Ishikawa (cell line): ENCODE data around the gene MAP3K5.

Experiments
- CEBPB ChIP-seq: IDR thresholded peaks from 2 replicates; pipeline ENCODE4 v1.6.1; 2012
- CREB1 ChIP-seq: IDR thresholded peaks from 2 replicates; pipeline ENCODE4 v1.6.1; 2012; ENCODE audit warnings: low read depth
- EGR1 ChIP-seq: IDR thresholded peaks from 2 replicates; pipeline ENCODE4 v1.6.1; 2012
- EP300 ChIP-seq: IDR thresholded peaks from 2 replicates; pipeline ENCODE4 v1.6.1; 2012; ENCODE audit warnings: borderline replicate concordance
- FOXM1 ChIP-seq: IDR thresholded peaks from 2 replicates; pipeline ENCODE4 v1.6.1; 2012; ENCODE audit warnings: low read depth, borderline replicate concordance
- MAX ChIP-seq: IDR thresholded peaks from 2 replicates; pipeline ENCODE4 v1.6.1; 2012
- NFIC ChIP-seq: IDR thresholded peaks from 2 replicates; pipeline ENCODE4 v1.6.1; 2012
- RAD21 ChIP-seq: IDR thresholded peaks from 2 replicates; pipeline ENCODE4 v1.6.1; 2012; ENCODE audit warnings: low read depth
- TAF1 ChIP-seq: IDR thresholded peaks from 2 replicates; pipeline ENCODE4 v1.6.1; 2012; ENCODE audit warnings: low read depth, mild to moderate bottlenecking
- TCF12 ChIP-seq: IDR thresholded peaks from 2 replicates; pipeline ENCODE4 v1.6.1; 2012; ENCODE audit warnings: low read depth
- ZBTB7A ChIP-seq: IDR thresholded peaks from 2 replicates; pipeline ENCODE4 v1.6.1; 2012; ENCODE audit warnings: low read depth
- TF ChIP-seq, protein P1 (sequence below): IDR thresholded peaks from 2 replicates; pipeline ENCODE4 v1.6.1; 2012; ENCODE audit warnings: low read depth, mild to moderate bottlenecking

DNA sequence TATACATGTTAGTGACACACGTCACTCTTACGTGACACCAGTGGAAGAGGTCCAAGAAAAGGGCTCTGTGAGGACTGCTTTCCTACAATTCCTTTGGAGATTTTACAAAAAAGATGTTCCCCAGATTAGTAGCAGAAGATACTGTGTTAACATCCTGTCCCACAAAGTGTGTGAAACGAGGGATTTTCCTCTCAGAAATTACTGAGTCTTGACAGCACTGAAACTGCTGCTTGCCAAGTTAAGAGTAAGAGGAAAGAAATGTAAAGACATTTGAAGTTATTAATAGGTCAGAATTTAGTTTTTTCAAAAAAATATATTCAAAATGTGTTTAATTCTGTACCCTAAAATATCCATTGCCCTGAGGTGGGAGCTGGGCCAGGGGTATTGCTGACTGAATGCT, 183.3 kb downstream of the MAP3K5 start:
- no peak for TF ChIP-seq CEBPB
- no peak for TF ChIP-seq RAD21
- TF ChIP-seq NFIC: no peak
- no peak for TF ChIP-seq EP300
- no peak for TF ChIP-seq CREB1
- no peak for TF ChIP-seq MAX
- TF ChIP-seq TAF1: no peak
- TF ChIP-seq, protein P1, sequence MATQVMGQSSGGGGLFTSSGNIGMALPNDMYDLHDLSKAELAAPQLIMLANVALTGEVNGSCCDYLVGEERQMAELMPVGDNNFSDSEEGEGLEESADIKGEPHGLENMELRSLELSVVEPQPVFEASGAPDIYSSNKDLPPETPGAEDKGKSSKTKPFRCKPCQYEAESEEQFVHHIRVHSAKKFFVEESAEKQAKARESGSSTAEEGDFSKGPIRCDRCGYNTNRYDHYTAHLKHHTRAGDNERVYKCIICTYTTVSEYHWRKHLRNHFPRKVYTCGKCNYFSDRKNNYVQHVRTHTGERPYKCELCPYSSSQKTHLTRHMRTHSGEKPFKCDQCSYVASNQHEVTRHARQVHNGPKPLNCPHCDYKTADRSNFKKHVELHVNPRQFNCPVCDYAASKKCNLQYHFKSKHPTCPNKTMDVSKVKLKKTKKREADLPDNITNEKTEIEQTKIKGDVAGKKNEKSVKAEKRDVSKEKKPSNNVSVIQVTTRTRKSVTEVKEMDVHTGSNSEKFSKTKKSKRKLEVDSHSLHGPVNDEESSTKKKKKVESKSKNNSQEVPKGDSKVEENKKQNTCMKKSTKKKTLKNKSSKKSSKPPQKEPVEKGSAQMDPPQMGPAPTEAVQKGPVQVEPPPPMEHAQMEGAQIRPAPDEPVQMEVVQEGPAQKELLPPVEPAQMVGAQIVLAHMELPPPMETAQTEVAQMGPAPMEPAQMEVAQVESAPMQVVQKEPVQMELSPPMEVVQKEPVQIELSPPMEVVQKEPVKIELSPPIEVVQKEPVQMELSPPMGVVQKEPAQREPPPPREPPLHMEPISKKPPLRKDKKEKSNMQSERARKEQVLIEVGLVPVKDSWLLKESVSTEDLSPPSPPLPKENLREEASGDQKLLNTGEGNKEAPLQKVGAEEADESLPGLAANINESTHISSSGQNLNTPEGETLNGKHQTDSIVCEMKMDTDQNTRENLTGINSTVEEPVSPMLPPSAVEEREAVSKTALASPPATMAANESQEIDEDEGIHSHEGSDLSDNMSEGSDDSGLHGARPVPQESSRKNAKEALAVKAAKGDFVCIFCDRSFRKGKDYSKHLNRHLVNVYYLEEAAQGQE: no peak
- no peak for TF ChIP-seq EGR1
- no peak for TF ChIP-seq FOXM1
- no peak for TF ChIP-seq ZBTB7A
- TF ChIP-seq TCF12: no peak
